Body of pancreas (tissue), 4 donors: Measurements from ENCODE around the gene THAP2.

ENCODE experiments used
- CTCF ChIP-seq, 7 experiments: fragments of 450-650 bp in 4 of 7; fragments of 200-600 bp in 3 of 7; sonication (generic) in 3 of 7; IDR thresholded peaks; one replicate each; pipeline ENCODE4 v1.5.1; 2016 to 2019; ENCODE audit warnings: antibody characterized with exemption in 7 of 7
- POLR2A ChIP-seq, 3 donors: fragments of 450-650 bp; IDR thresholded peaks; one replicate each; pipeline ENCODE4 v1.6.1; 2016; ENCODE audit warnings: antibody characterized with exemption in 3 of 3, mild to moderate bottlenecking in 2 of 3

- TF ChIP-seq CTCF (IDR thresholded peaks at IDR 0.05) (no peak), POLR2A (IDR thresholded peaks at IDR 0.05) (no peak)
These were observed 37.3 kb upstream of the THAP2 start for GRCh38 chr12:71626768-71627167.
